HTERT RPE-1 (cell line): Measurements from ENCODE around the gene TACC2.

Experiments used
- in situ Hi-C: fragments of 300-500 bp; cut with MboI; formaldehyde crosslinking; loops from 4 replicates; pipeline ENCODE4 v1.14.3; 2020; ENCODE audit warnings: low sequenced_read_pairs

Gene TACC2

GRCh38 chr10:122139627-122140170, 150.7 kb downstream of the TACC2 start:
- in situ Hi-C loops, result no loop called here

GRCh38 chr10:122140461-122140902, 151.5 kb downstream of the TACC2 start:
- in situ Hi-C loops, result no loop called here

- in situ Hi-C loops, result no loop called here
Observed at GRCh38 chr10:122140941-122141623, 152.1 kb downstream of the TACC2 start.

- in situ Hi-C loops, result no loop called here
Observed at GRCh38 chr10:122141821-122142640, 153.1 kb downstream of the TACC2 start.

- in situ Hi-C loops, result no loop called here
Observed at GRCh38 chr10:122142641-122143237, 153.8 kb downstream of the TACC2 start.

- in situ Hi-C loops, result no loop called here
Observed at GRCh38 chr10:122143238-122143841, 154.4 kb downstream of the TACC2 start.

GRCh38 chr10:122144199-122144598, 155.2 kb downstream of the TACC2 start:
- in situ Hi-C loops, result no loop called here

GRCh38 chr10:122145113-122145512, 156.2 kb downstream of the TACC2 start:
- in situ Hi-C loops, result no loop called here

- in situ Hi-C loops, result no loop called here
Observed at GRCh38 chr10:122147663-122148062, 158.7 kb downstream of the TACC2 start.

- in situ Hi-C loops, result no loop called here
Observed at GRCh38 chr10:122148876-122149560, 160.1 kb downstream of the TACC2 start.

GRCh38 chr10:122149561-122150505, 160.9 kb downstream of the TACC2 start:
- in situ Hi-C loops, result no loop called here

GRCh38 chr10:122151121-122151694, 162.2 kb downstream of the TACC2 start:
- in situ Hi-C loops, result no loop called here

GRCh38 chr10:122152544-122152943, 163.6 kb downstream of the TACC2 start:
- in situ Hi-C loops, result no loop called here

GRCh38 chr10:122154031-122154544, 165.1 kb downstream of the TACC2 start:
- in situ Hi-C loops, result no loop called here

- in situ Hi-C loops, result no loop called here
Observed at GRCh38 chr10:122154545-122155366, 165.8 kb downstream of the TACC2 start.

- in situ Hi-C loops, result no loop called here
Observed at GRCh38 chr10:122157451-122157850, 168.5 kb downstream of the TACC2 start.

- in situ Hi-C loops, result no loop called here
Observed at GRCh38 chr10:122158362-122158761, 169.4 kb downstream of the TACC2 start.
